ENCODE measurements around the gene CUL2. TPM values are rescaled to one million over a fixed set of nuclear protein-coding genes. Genes with fewer than 3 reads are reported as not detected.

CUL2 gene
- total and polyA plus RNA-seq, 9 donors = 10.5 to 33.0 (median 23.6) TPM

- DNase-seq = no peak
- Histone ChIP-seq H3K27me3 (no peaks in the 10 kb centered on the region), H3K36me3 (no peaks in the 10 kb centered on the region), H3K4me1 (ENCODE audit: insufficient read depth) (no peaks in the 10 kb centered on the region), H3K4me3 (no peak overlapping the region), H3K27ac (no peak overlapping the region), H3K9me3 (no peaks in the 10 kb centered on the region)
- TF ChIP-seq POLR2A (IDR thresholded peaks at IDR 0.05) = no peak
- no peak for TF ChIP-seq CTCF (IDR thresholded peaks at IDR 0.05)
- no peak for TF ChIP-seq EP300 (IDR thresholded peaks at IDR 0.05)
- intact Hi-C loops (cut with DNase I) = loop anchor here in 1 of 4 donors (10.0 kb wide), 1 partner anchor 337 kb away; no protein-coding TSS in a partner anchor
- 81 to 88% (median 88%) methylated on average over 7 of the region's 7 CpGs for WGBS, 3 donors
Observed at GRCh38 chr10:35011771-35012191, 78.4 kb downstream of the CUL2 start.

GRCh38 chr10:35007858-35008301 is 82.3 kb downstream of the CUL2 start:
- H3K9me3 ChIP-seq = no peaks in the 10 kb centered on the region
- WGBS, 3 donors = 93 to 94% (median 93%) methylated on average over 4 of the region's 4 CpGs
- H3K27me3 ChIP-seq = no peaks in the 10 kb centered on the region
- TF ChIP-seq CTCF (IDR thresholded peaks at IDR 0.05) (no peak), EP300 (IDR thresholded peaks at IDR 0.05) (no peak), POLR2A (IDR thresholded peaks at IDR 0.05) (no peak)
- H3K4me3 ChIP-seq = no peak overlapping the region
- DNase-seq = no peak
- no peaks in the 10 kb centered on the region for H3K4me1 ChIP-seq (ENCODE audit: insufficient read depth)
- H3K27ac ChIP-seq = no peak overlapping the region
- no peaks in the 10 kb centered on the region for H3K36me3 ChIP-seq
- intact Hi-C loops (cut with DNase I) = no loop called here

- 32 to 53% (median 51%) methylated on average over 4 of the region's 4 CpGs for WGBS, 3 donors
- intact Hi-C loops (cut with DNase I) = no loop called here
- no peaks in the 10 kb centered on the region for H3K36me3 ChIP-seq
- no peak for DNase-seq
- H3K27ac ChIP-seq = no peak overlapping the region
- no peak overlapping the region for H3K4me3 ChIP-seq
- H3K27me3 ChIP-seq = no peaks in the 10 kb centered on the region
- no peaks in the 10 kb centered on the region for H3K4me1 ChIP-seq (ENCODE audit: insufficient read depth)
- TF ChIP-seq CTCF (IDR thresholded peaks at IDR 0.05) (no peak), POLR2A (IDR thresholded peaks at IDR 0.05) (no peak), EP300 (IDR thresholded peaks at IDR 0.05) (no peak)
- no peaks in the 10 kb centered on the region for H3K9me3 ChIP-seq
Observed at GRCh38 chr10:35006836-35007235, 83.3 kb downstream of the CUL2 start.

DNA sequence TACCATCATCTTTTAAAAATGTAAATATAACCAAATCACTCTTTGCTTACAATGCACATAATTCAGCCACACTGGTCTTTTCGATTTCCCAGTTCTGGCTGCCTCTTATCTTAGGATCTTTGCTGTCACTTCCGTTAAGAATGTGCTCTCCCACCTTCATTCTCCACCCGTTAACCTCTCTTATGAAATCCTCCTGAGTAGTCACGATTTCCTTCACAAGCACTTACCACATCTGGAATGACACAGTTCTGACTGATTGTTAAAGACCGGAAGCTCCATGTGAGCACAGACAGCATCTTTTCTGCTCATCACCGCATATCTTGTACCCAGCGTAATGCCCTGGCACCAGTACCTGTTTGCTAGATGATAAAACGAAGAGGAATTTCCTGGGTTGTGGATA is 84.3 kb downstream of the CUL2 start:
- H3K27me3 ChIP-seq = no peaks in the 10 kb centered on the region

More for the DNA sequence above, 84.3 kb downstream of the CUL2 start:
- no peak for DNase-seq
- Histone ChIP-seq H3K27ac (no peak overlapping the region), H3K4me1 (ENCODE audit: insufficient read depth) (no peaks in the 10 kb centered on the region), H3K4me3 (no peak overlapping the region), H3K36me3 (no peaks in the 10 kb centered on the region), H3K9me3 (no peaks in the 10 kb centered on the region)
- WGBS, 3 donors = 29 to 46% (median 38%) methylated on average over 8 of the region's 8 CpGs
- TF ChIP-seq CTCF (IDR thresholded peaks at IDR 0.05) (no peak), EP300 (IDR thresholded peaks at IDR 0.05) (no peak), POLR2A (IDR thresholded peaks at IDR 0.05) (no peak)
- intact Hi-C loops (cut with DNase I) = no loop called here
